HCT116 (cell line): Measurements from ENCODE around the gene FLYWCH1.

Source experiments
- ATF3 ChIP-seq: IDR thresholded peaks from 2 replicates; pipeline ENCODE4 v1.6.1; 2012
- CTCF ChIP-seq, 3 experiments: fragments of 200-600 bp in 1 of 3; sonication (generic) in 1 of 3; IDR thresholded peaks in 2 of 3; conservative IDR thresholded peaks in 1 of 3; 2 replicates each; pipeline ENCODE4 v1.5.1; 2012 to 2017; ENCODE audit warnings: low read depth in 2 of 3, low read length in 2 of 3, antibody characterized with exemption in 1 of 3, borderline replicate concordance in 1 of 3, control low read depth in 1 of 3, mild to moderate bottlenecking in 1 of 3, mixed read lengths in 1 of 3, mixed run types in 1 of 3, moderate library complexity in 1 of 3; ENCODE audit not compliant: insufficient read depth in 1 of 3
- ELF1 ChIP-seq: IDR thresholded peaks from 2 replicates; pipeline ENCODE4 v1.6.1; 2012; ENCODE audit warnings: low read depth, borderline replicate concordance
- EZH2 ChIP-seq: fragments of 200-600 bp; sonication (generic); IDR thresholded peaks from 2 replicates; pipeline ENCODE4 v1.6.1; 2017; ENCODE audit warnings: antibody characterized with exemption, mixed run types
- EZH2phosphoT487 ChIP-seq: fragments of 200-600 bp; IDR thresholded peaks from 2 replicates; pipeline ENCODE4 v1.6.1; 2018; ENCODE audit warnings: antibody characterized with exemption, borderline replicate concordance
- JUND ChIP-seq: IDR thresholded peaks from 2 replicates; pipeline ENCODE4 v1.6.1; 2012
- MAX ChIP-seq: IDR thresholded peaks from 2 replicates; pipeline ENCODE4 v1.6.1; 2012
- POLR2A ChIP-seq: IDR thresholded peaks from 2 replicates; pipeline ENCODE4 v1.7.0; 2011; ENCODE audit warnings: borderline replicate concordance; ENCODE audit not compliant: insufficient read depth, insufficient read length; ENCODE audit errors: extremely low read depth
- POLR2AphosphoS5 ChIP-seq: IDR thresholded peaks from 2 replicates; pipeline ENCODE4 v1.6.1; 2011; ENCODE audit warnings: mild to moderate bottlenecking, low read depth, low read length, moderate library complexity
- REST ChIP-seq: IDR thresholded peaks from 2 replicates; pipeline ENCODE4 v1.6.1; 2012; ENCODE audit warnings: low read depth
- SIN3A ChIP-seq: IDR thresholded peaks from 2 replicates; pipeline ENCODE4 v1.6.1; 2012; ENCODE audit warnings: low read depth
- SP1 ChIP-seq: IDR thresholded peaks from 2 replicates; pipeline ENCODE4 v1.6.1; 2012; ENCODE audit warnings: low read depth
- ZBTB33 ChIP-seq: IDR thresholded peaks from 2 replicates; pipeline ENCODE4 v1.6.1; 2011; ENCODE audit warnings: mild to moderate bottlenecking, low read length, moderate library complexity; ENCODE audit not compliant: insufficient replicate concordance; ENCODE audit errors: extremely low read depth
- ZNF274 ChIP-seq: fragments of 200-500 bp; sonication (Bioruptor generic); IDR thresholded peaks from 2 replicates; pipeline ENCODE4 v1.6.1; 2014; ENCODE audit warnings: mild to moderate bottlenecking, low read depth, low read length, inconsistent platforms

- peak in 1 of 3 experiments; percentile 0; a peak in 1 of 6 replicates for TF ChIP-seq CTCF (IDR thresholded peaks at IDR 0.05 in 2 of 3, conservative IDR thresholded peaks at IDR 0.05 in 1 of 3; ENCODE audit: borderline replicate concordance in 1 of 3, insufficient read depth in 1 of 3, low read depth in 2 of 3, low read length in 2 of 3)
- no peak for TF ChIP-seq POLR2AphosphoS5
- TF ChIP-seq ATF3, result no peak
- no peak for TF ChIP-seq ZBTB33
- TF ChIP-seq ZNF274, result no peak
- TF ChIP-seq POLR2A, result no peak
- no peak for TF ChIP-seq ELF1
- TF ChIP-seq REST, result no peak
- TF ChIP-seq JUND, result no peak
- no peak for TF ChIP-seq EZH2phosphoT487
- TF ChIP-seq EZH2, result no peak
- TF ChIP-seq MAX, result no peak
- no peak for TF ChIP-seq SIN3A
- no peak for TF ChIP-seq SP1
These were observed 53.0 kb downstream of the FLYWCH1 start for GRCh38 chr16:2964475-2965336.
